GM23248 (cell line): ENCODE results near the gene SLC10A6.

Experiments used
- EZH2 ChIP-seq: fragments of 200-600 bp; sonication (generic); IDR thresholded peaks from 2 replicates; pipeline ENCODE4 v1.6.1; 2018; ENCODE audit warnings: antibody characterized with exemption, mild to moderate bottlenecking; ENCODE audit not compliant: insufficient read depth, poor library complexity, severe bottlenecking
- EZH2phosphoT487 ChIP-seq: fragments of 200-600 bp; sonication (generic); IDR thresholded peaks from 2 replicates; pipeline ENCODE4 v1.6.1; 2018; ENCODE audit warnings: antibody characterized with exemption, moderate library complexity, mild to moderate bottlenecking, low read depth; ENCODE audit not compliant: insufficient read depth

- TF ChIP-seq EZH2phosphoT487 (no peak), EZH2 (no peak)
Observed at GRCh38 chr4:86846921-86847320, 2.3 kb downstream of the SLC10A6 start.
